Smooth muscle cell (in vitro differentiated cells): ENCODE data around the gene NFIA. TPM values are rescaled to one million over a fixed set of nuclear protein-coding genes. Genes with fewer than 3 reads are reported as not detected.
A peak's percentile ranks its signal among the peaks of the same experiment; 100 is the strongest.

Experiments used
- DNase-seq: peaks from one replicate; lab custom pipeline; 2025; ENCODE audit not compliant: unreplicated experiment; lab: John Stamatoyannopoulos, UW
- H2AFZ ChIP-seq: fragments of 200-600 bp; sonication (generic); 2 replicates; pipeline ENCODE4 v1.6.0; 2016; ENCODE audit warnings: antibody characterized with exemption, low read depth, mild to moderate bottlenecking
- H3F3A ChIP-seq: fragments of 200-600 bp; sonication (generic); 2 replicates; pipeline ENCODE4 v1.6.0; 2017; ENCODE audit warnings: antibody characterized with exemption, low read depth
- H3K27ac ChIP-seq: fragments of 200-600 bp; sonication (generic); 2 replicates; pipeline ENCODE4 v1.5.1; 2016; ENCODE audit warnings: low read depth, mild to moderate bottlenecking
- H3K27me3 ChIP-seq: fragments of 200-600 bp; sonication (generic); 2 replicates; pipeline ENCODE4 v1.6.1; 2016; ENCODE audit warnings: low read depth, mild to moderate bottlenecking
- H3K36me3 ChIP-seq: fragments of 200-600 bp; sonication (generic); 2 replicates; pipeline ENCODE4 v1.5.1; 2016; ENCODE audit warnings: low read depth
- H3K4me1 ChIP-seq: fragments of 200-600 bp; sonication (generic); 2 replicates; pipeline ENCODE4 v1.5.1; 2016; ENCODE audit warnings: low read depth
- H3K4me2 ChIP-seq: fragments of 200-600 bp; sonication (generic); 2 replicates; pipeline ENCODE4 v1.6.0; 2016; ENCODE audit warnings: mild to moderate bottlenecking
- H3K4me3 ChIP-seq: fragments of 200-600 bp; sonication (generic); 2 replicates; pipeline ENCODE4 v1.5.1; 2016; ENCODE audit warnings: mild to moderate bottlenecking
- H3K79me2 ChIP-seq: fragments of 200-600 bp; sonication (generic); 2 replicates; pipeline ENCODE4 v1.6.0; 2016; ENCODE audit warnings: low read depth, mild to moderate bottlenecking
- H3K9ac ChIP-seq: fragments of 200-600 bp; sonication (generic); 2 replicates; pipeline ENCODE4 v1.6.0; 2016; ENCODE audit warnings: low read depth
- H3K9me3 ChIP-seq: fragments of 200-600 bp; sonication (generic); replicated peaks from 2 replicates; pipeline ENCODE4 v1.5.1; 2016; ENCODE audit warnings: low read depth
- H4K20me1 ChIP-seq: fragments of 200-600 bp; sonication (generic); 2 replicates; pipeline ENCODE4 v1.6.0; 2016; ENCODE audit warnings: low read depth
- WGBS: methylation state at CpG from one replicate; pipeline ENCODE4 v1.1.7; 2016; ENCODE audit warnings: low lambda C conversion rate; 5-methylcytosine and 5-hydroxymethylcytosine counted together
- polyA plus RNA-seq: library from polyadenylated mRNA; unstranded; fragments of >200 nt; fragmentation: Nextera tagmentation; extraction: Ambion mirVana; gene quantifications from 2 replicates; pipeline ENCODE4 v1.2.1, GENCODE V29; 2016
- total RNA-seq: library from RNA; depleted of rRNA; stranded (reverse); fragments of >200 nt; gene quantifications from 2 replicates; pipeline ENCODE4 v1.2.3, GENCODE V29; 2014
- TF ChIP-seq, protein P1 (sequence below): fragments of 200-600 bp; sonication (generic); IDR thresholded peaks from 2 replicates; pipeline ENCODE4 v1.5.1; 2017; ENCODE audit warnings: borderline replicate concordance, mild to moderate bottlenecking, antibody characterized with exemption; ENCODE audit not compliant: insufficient read depth, poor library complexity, severe bottlenecking

NFIA gene
- total and polyA plus RNA-seq, 2 experiments from 2014 or later, result 5.0 to 6.2 TPM

DNA sequence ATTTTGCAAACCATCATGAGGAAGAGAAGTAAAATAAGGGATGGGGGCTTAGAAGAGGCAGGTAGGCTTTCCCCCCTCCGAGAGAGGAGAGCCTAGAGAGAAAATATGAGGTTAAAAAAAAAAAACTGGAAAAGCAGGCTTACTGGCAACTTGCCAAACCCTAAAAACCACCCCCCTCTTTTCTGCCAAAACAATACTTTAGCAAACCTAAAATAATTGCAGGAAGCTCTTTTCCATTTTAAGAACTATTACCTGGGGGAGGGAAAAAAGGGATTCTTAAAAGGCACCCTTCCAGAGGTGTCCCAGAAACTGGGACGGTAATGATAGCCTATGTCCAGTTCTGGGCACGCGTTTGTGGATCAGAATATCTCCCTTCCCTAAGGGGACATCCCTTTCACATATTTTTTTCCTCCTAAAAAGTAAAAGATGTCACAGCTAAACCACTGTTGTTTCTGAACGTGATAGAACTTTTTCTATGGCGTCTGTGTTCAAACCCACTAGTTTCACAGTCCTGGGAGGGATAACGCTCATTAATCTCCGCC, 1.1 kb upstream of the NFIA start:
- Histone ChIP-seq H3K36me3 (no peaks in the 10 kb centered on the region), H2AFZ (peak overlapping the region; percentile 67), H4K20me1 (no peaks in the 10 kb centered on the region), H3K9me3 (no peaks in the 10 kb centered on the region), H3K4me1 (peaks cover 33% of the 10 kb centered on the region), H3K79me2 (peaks cover 22% of the 10 kb centered on the region), H3K4me2 (peak overlapping the region; percentile 94), H3K27ac (no peak overlapping the region), H3K27me3 (peaks cover 4% of the 10 kb centered on the region), H3K4me3 (peak overlapping the region; percentile 85), H3F3A (peaks cover 32% of the 10 kb centered on the region), H3K9ac (no peak overlapping the region)
- TF ChIP-seq, protein P1, sequence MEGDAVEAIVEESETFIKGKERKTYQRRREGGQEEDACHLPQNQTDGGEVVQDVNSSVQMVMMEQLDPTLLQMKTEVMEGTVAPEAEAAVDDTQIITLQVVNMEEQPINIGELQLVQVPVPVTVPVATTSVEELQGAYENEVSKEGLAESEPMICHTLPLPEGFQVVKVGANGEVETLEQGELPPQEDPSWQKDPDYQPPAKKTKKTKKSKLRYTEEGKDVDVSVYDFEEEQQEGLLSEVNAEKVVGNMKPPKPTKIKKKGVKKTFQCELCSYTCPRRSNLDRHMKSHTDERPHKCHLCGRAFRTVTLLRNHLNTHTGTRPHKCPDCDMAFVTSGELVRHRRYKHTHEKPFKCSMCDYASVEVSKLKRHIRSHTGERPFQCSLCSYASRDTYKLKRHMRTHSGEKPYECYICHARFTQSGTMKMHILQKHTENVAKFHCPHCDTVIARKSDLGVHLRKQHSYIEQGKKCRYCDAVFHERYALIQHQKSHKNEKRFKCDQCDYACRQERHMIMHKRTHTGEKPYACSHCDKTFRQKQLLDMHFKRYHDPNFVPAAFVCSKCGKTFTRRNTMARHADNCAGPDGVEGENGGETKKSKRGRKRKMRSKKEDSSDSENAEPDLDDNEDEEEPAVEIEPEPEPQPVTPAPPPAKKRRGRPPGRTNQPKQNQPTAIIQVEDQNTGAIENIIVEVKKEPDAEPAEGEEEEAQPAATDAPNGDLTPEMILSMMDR, result no peak
- no peak for DNase-seq
- WGBS, result 3% methylated on average over 8 of the region's 8 CpGs

DNA sequence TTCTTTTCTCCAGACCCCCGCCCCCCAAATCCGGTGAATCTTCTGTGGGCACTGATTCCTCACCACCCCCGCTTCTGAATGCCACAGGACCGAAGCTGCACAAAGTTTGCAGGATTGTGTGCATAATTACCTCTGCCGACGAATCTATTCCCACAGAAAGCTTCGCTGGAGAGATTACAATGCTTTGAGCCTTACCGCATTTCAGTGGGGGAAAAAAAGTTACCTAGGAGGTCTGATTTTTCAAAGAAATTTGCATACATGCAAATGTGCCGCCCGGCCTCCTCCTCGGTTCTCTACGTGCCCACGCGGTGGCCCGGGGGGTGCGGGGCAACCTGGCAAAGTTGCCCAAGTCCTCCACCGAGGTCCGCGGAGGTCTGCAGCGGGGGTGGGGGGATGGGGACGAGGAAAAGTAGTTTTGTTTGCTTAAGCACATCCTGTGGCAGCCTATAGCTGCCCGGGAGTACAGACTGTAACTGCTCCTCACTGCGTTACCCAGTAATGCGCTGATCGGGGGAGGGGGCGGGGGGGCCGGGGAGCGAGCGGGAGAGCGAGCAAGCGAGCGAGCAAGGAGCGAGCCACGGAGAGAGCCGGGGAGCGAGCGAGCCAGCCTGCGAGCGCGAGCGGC, 563 bp upstream of the NFIA start:
- peaks cover 4% of the 10 kb centered on the region for H3K27me3 ChIP-seq
- TF ChIP-seq, protein P1, result no peak
- H2AFZ ChIP-seq, result peak overlapping the region; percentile 67
- H3F3A ChIP-seq, result peaks cover 32% of the 10 kb centered on the region
- no peaks in the 10 kb centered on the region for H3K9me3 ChIP-seq
- no peaks in the 10 kb centered on the region for H3K36me3 ChIP-seq
- H3K9ac ChIP-seq, result no peak overlapping the region
- no peaks in the 10 kb centered on the region for H4K20me1 ChIP-seq
- H3K79me2 ChIP-seq, result peaks cover 28% of the 10 kb centered on the region
- DNase-seq, result no peak
- H3K4me2 ChIP-seq, result peak overlapping the region; percentile 94
- under 1% methylated on average over 29 of the region's 41 CpGs for WGBS
- H3K4me1 ChIP-seq, result peaks cover 33% of the 10 kb centered on the region
- H3K27ac ChIP-seq, result no peak overlapping the region
- H3K4me3 ChIP-seq, result peak overlapping the region; percentile 85

DNA sequence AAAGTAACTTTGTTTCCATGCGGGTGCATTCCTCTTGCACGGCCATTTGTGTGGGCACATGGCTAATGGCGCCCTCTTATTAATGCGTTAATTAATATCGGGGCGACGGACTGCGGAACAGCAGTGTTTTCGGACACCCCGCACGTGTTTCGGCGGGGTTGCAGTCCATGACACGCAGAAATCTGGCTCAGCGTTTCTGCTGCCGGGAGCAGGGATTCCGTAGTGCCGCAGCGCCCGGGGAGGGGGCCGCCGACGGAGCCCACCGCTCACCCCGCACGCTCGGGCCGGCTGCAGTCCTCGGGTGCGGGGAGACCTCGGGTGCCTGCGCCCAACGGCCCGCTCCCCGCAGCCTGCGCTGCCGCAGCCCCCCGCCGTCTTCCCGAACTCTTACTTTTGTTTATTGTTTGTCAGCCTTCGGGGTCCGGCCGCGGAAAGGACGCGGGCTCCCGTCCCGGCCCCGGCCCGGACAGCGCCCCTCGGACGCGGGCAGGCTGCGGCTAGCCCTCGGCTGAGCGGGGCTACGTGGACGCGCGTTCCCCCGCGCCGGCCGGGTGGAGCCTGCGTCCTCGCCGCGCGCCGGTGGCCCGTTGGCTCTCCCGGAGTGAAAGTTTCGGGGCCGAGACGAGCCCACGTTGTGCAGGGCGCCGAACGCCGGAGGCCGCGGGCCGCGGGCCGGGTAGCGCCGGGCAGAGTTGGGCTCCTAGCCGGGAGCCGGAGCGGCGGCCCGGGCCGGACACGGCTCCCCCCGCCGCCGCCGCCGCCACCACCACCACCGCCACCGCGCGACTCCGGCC, 849 bp downstream of the NFIA start:
- peaks cover 30% of the 10 kb centered on the region for H3F3A ChIP-seq
- TF ChIP-seq, protein P1, result no peak
- peak overlapping the region; percentile 85 for H3K4me3 ChIP-seq
- DNase-seq, result no peak
- H3K79me2 ChIP-seq, result peaks cover 30% of the 10 kb centered on the region
- peaks cover 4% of the 10 kb centered on the region for H3K27me3 ChIP-seq
- H3K36me3 ChIP-seq, result no peaks in the 10 kb centered on the region
- H2AFZ ChIP-seq, result peak overlapping the region; percentile 96
- no peak overlapping the region for H3K27ac ChIP-seq
- 1% methylated on average over 79 of the region's 105 CpGs for WGBS
- H3K9me3 ChIP-seq, result no peaks in the 10 kb centered on the region
- peak overlapping the region; percentile 56 for H3K9ac ChIP-seq
- H3K4me2 ChIP-seq, result peak overlapping the region; percentile 94
- H4K20me1 ChIP-seq, result no peaks in the 10 kb centered on the region
- H3K4me1 ChIP-seq, result peaks cover 31% of the 10 kb centered on the region
